Fibroblast of mammary gland (primary cell): ENCODE results near the gene GALNT10.

ENCODE experiments used
- DNase-seq: peaks from one replicate; pipeline ENCODE4 v3.0.0-alpha.2; 2010; ENCODE audit warnings: low read depth
- H3K4me3 ChIP-seq: 2 replicates; pipeline ENCODE4 v1.5.1; 2011; ENCODE audit warnings: low read depth, mild to moderate bottlenecking, low read length, moderate library complexity; ENCODE audit not compliant: control insufficient read depth
- CTCF ChIP-seq: conservative IDR thresholded peaks from 2 replicates; pipeline ENCODE4 v1.5.1; 2011; ENCODE audit warnings: low read depth, low read length, inconsistent platforms; ENCODE audit not compliant: control insufficient read depth, insufficient read depth

GALNT10 gene

GRCh38 chr5:154312576-154312975 lies 122.0 kb downstream of the GALNT10 start:
- no peak overlapping the region for H3K4me3 ChIP-seq
- TF ChIP-seq CTCF = no peak
- no peak for DNase-seq

- no peak for TF ChIP-seq CTCF
- DNase-seq = no peak
- no peak overlapping the region for H3K4me3 ChIP-seq
Measured at GRCh38 chr5:154313360-154314017, 123.0 kb downstream of the GALNT10 start.

GRCh38 chr5:154315196-154315595 lies 124.7 kb downstream of the GALNT10 start:
- H3K4me3 ChIP-seq = no peak overlapping the region
- TF ChIP-seq CTCF = no peak
- no peak for DNase-seq

GRCh38 chr5:154315756-154316155 lies 125.2 kb downstream of the GALNT10 start:
- no peak for DNase-seq
- H3K4me3 ChIP-seq = no peak overlapping the region
- no peak for TF ChIP-seq CTCF

- DNase-seq = no peak
- TF ChIP-seq CTCF = no peak
- no peak overlapping the region for H3K4me3 ChIP-seq
Measured at GRCh38 chr5:154316223-154316935, 125.8 kb downstream of the GALNT10 start.

- no peak for DNase-seq
- H3K4me3 ChIP-seq = no peak overlapping the region
- TF ChIP-seq CTCF = no peak
Measured at GRCh38 chr5:154317916-154318315, 127.4 kb downstream of the GALNT10 start.
